GM10248 (cell line): ENCODE results near the gene ABHD5.

ENCODE experiments used
- CTCF ChIA-PET: fragments of 300-600 bp; sonication (Branson Sonifier 250); formaldehyde crosslinking; extraction: SDS; loops from one replicate; lab custom pipeline; 2021; ENCODE audit warnings: antibody characterized with exemption; lab: Yijun Ruan, JAX
- POLR2A ChIA-PET: fragments of 350-650 bp; sonication (Branson Sonifier 250); formaldehyde crosslinking; extraction: SDS; loops from one replicate; lab custom pipeline; 2020; ENCODE audit warnings: antibody characterized with exemption; lab: Yijun Ruan, JAX
- DNase-seq: peaks from one replicate; pipeline ENCODE4 v3.0.0; 2012; ENCODE audit errors: extremely low spot score
- CTCF ChIP-seq: IDR thresholded peaks from 2 replicates; pipeline ENCODE4 v1.5.1; 2012; ENCODE audit warnings: mild to moderate bottlenecking, low read depth; ENCODE audit errors: extremely low read depth, missing control alignments, control extremely low read depth

Gene ABHD5

GRCh38 chr3:43692085-43692855 is 1.5 kb downstream of the ABHD5 start:
- no peak for TF ChIP-seq CTCF
- DNase-seq = no peak
- POLR2A ChIA-PET = no interaction called here
- CTCF ChIA-PET = interaction anchor here (2.0 kb wide), 1 partner anchor 8 kb away, joined by 11 read pairs; no protein-coding TSS in a partner anchor

- ChIA-PET POLR2A (no interaction called here), CTCF (no interaction called here)
- no peak for DNase-seq
- TF ChIP-seq CTCF = no peak
Measured at GRCh38 chr3:43692971-43693370, 2.2 kb downstream of the ABHD5 start.

- TF ChIP-seq CTCF = no peak
- CTCF ChIA-PET = interaction anchor here (2.6 kb wide), 1 partner anchor 13 kb away, joined by 6 read pairs; no protein-coding TSS in a partner anchor
- POLR2A ChIA-PET = no interaction called here
- DNase-seq = no peak
Measured at GRCh38 chr3:43693594-43693993, 2.9 kb downstream of the ABHD5 start.

- DNase-seq = no peak
- TF ChIP-seq CTCF = no peak
- ChIA-PET CTCF (interaction anchor here (1.0 to 2.6 kb wide), 2 partner anchors 9 to 12 kb away, joined by 3 to 6 read pairs; no protein-coding TSS in a partner anchor), POLR2A (no interaction called here)
Measured at GRCh38 chr3:43695443-43695842, 4.7 kb downstream of the ABHD5 start.

GRCh38 chr3:43695863-43696262 is 5.1 kb downstream of the ABHD5 start:
- no peak for TF ChIP-seq CTCF

GRCh38 chr3:43696441-43696840 is 5.7 kb downstream of the ABHD5 start:
- DNase-seq = no peak
- POLR2A ChIA-PET = no interaction called here
- CTCF ChIA-PET = interaction anchor here (1.0 to 2.6 kb wide), 2 partner anchors 10 to 11 kb away, joined by 3 to 6 read pairs; no protein-coding TSS in a partner anchor
- TF ChIP-seq CTCF = no peak

More at GRCh38 chr3:43695863-43696262, 5.1 kb downstream of the ABHD5 start:
- POLR2A ChIA-PET = no interaction called here
- CTCF ChIA-PET = interaction anchor here (1.0 to 2.6 kb wide), 2 partner anchors 9 to 11 kb away, joined by 3 to 6 read pairs; no protein-coding TSS in a partner anchor
- no peak for DNase-seq
